HG03442 (cell line): ENCODE data around the gene CD74.
A peak's percentile ranks its signal among the peaks of the same experiment; 100 is the strongest.
"Not testable (repeated sequence)": the region's sequence is repeated elsewhere in the genome, so short reads cannot be mapped to it uniquely, and the experiment has no call there.

ENCODE experiments used
- ATAC-seq: cut with Tn5 transposase; IDR thresholded peaks from one replicate; pipeline ENCODE4 v1.9.1; 2021; ENCODE audit warnings: mild to moderate bottlenecking, moderate library complexity; ENCODE audit not compliant: unreplicated experiment

The CD74 gene

DNA sequence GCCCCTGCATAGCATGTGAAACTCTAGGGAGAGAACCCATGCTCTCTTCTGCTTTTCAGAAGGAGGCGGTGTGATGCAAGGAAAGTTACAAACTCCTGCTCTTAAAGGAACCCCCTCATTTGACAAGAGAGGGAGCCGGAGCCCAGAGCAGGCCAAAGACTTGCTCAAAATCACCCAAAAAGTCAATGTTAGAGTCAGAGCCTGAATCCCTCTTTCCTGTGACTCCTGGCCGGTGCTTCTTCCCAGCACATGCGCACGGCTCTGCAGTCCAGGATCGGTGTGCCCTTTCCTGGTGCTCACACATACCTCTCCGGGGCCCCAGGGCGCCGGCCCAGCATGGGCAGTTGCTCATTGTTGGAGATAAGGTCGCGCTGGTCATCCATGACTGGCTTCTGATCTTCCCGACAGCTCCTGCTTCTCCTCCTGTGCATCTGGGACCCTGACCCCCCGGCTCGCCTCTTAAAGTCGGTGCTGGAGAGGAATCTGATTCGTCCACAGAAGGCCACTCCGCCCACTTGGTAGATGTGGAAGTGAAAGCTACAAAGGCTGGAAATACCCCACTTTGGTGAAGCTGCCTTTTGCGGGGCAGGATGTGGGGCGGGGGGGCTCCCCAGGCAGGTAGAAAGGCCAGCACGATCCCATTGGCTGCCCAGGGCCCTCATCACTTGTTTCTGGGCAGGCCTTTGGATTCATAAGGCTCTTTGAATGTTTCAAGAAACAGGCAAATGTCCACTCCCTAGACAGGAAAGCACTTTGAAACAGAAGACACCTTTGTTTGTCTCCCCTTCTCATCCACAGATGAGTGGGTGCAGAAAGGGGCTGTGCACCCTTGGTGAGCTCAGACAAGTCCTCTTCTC lies at the start of gene CD74:
CD74 (minus strand) TSS at position 592 of the 857 bp plus-strand sequence; CDS start at position 431, 161 bp downstream.
- peak; percentile 74 for ATAC-seq

DNA sequence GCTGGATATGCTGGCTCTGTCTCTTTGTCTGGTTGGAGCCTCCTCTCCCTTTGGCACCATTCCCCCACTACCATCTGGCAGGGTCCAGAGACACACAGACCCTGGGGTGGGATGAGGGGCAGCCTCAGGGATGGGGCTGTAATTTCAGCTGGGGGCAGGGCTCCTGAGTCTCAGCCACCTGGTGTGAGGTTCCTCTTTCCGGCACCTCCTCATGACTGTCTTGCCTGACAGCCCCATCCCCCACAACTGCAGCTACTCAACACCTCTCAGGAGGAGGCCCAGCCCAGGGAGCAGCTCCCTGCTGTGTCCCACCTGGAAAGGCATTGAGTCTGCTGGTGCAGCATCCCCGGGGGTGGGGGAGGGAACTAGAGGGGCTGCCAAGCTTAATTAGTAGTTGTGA lies 48.5 kb upstream of the CD74 start:
- ATAC-seq, result peak; percentile 76

DNA sequence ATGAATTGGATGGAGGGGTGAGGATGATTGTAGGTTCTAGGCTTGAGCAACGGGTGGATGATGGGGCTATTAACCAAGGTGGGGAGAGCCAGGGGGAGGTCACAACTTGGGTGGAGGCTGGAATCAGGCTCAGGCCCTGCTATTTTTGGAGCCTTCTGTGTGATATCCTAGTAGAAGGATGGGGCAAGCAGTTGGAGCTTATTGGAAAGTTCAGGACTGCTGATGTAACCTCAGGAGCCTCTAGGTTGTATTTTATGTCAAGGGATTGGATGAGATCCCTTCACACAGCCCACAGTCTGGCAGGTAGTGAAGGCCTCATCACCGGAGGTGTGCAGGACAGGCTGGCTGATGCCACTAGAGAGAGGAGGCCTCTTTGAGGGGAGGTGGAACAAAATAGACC lies 48.1 kb upstream of the CD74 start:
- no peak for ATAC-seq

DNA sequence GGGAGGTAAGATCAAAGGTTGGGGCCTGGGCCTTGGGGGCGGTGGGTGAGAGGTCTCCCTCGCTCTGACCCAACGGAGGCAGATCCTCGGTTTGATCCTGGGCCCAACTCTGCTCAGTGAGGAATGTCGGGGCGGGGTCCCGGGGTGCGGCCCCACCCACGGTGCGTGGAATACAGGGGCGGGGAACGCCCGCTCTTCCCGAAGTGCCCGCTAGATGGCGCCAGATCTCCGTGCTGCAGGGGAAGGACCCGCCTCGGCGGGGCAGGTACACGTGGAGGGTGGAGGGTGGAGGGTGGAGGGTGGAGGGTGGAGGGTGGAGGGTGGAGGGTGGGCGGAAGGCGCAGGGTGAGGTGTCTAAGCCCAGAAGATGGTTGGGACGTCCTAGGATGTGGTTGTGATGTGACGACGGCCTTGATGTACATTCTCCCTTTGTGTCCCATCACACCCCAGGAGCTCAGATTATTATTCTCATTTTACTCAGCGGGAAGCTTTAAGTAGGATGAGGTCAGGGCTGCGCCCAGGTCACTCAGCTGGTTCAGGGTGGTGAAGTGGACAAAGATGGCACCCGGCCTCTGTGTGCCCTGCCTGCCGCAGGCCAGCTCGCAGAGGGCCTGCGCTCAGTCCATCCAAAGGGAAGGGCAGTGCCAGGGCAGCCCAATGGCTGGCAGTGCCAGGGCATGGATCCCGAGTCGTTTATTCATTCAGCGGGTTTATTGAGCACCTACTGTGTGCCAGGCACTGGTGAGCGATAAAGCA lies 46.3 kb upstream of the CD74 start:
- peak; percentile 44 for ATAC-seq

DNA sequence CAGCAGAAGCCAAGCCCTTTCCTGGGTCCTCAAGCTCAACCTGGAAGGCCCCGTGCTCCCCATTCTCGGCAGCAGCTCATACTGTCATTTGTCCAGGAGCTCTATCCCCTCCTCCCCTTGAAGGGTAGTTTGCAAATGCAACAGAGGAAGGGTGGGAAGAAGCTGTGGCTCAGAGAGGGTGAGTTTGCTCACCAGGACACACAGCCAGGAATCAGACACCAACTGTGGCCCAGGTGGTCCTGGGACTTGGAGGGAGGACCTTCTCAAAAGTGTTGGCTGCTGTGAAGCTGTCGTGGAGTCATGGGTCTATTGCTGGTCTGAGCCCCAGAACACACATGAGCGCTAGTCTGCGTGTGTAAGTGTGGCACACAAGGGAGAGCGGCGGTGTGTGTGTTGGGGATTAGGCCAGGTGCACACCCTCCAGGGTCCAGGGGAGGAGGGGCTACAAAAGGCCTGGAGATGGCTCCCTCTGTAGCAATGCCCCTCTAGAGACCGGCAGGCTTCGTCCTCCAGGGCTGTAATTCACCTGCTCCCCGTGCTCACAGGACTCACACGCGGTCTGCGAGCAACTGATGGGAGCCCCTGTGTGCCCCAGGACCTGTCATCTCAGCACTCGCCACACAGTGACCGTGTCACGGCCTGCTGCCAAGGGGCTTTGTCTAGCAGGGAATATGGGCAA lies 45.0 kb upstream of the CD74 start:
- no peak for ATAC-seq

DNA sequence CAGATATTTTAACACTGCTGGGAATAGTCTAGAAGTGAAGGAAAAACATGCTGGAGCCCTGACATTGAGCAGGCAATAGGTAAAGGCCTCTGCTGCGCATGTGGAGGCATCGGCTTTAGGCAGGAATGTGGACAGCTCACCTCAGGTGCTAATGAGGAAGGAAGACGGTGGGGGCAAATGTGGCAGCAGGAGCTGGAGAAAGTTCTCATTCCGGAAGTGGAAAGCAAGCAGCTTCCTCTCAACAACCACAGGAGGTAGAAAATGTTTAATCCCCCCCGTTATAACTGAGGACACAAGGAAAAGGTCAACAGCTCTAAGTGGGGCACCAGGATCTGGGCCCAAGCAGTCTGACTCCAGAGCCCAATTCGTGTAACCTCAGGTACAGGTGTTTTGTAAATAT lies 44.4 kb upstream of the CD74 start:
- no peak for ATAC-seq

DNA sequence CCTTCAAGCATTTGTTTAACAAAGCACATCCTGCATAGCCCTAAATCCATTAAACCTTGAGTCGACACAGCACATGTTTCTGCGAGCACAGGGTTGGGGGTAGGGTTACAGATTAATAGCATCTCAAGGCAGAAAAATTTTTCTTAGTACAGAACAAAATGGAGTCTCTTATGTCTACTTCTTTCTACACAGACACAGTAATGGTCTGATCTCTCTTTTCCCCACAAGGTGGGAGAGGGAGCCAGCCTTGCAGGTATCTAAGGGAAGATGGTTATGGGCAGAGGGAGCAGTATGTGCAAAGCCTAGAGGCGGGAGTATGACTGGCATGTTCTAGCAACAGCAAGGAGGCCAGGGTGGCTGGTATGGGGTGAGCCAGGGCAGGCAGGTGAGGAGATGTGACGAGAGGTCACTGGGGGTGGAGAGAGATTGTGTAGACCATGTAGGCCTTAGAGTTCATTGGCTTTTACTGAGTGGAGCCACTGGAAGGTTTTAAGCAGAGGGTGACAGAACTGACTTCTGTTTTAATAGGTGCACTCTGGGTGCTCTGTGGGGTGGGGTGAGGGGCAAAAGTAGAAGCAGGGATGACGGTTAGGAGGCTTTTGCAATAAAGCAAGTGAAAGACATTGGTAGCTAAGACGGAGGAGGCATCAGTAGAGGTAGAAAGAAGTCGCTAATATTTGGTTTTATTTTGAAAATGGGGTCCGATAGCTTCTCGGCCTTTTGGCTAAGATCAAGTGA lies 42.0 kb upstream of the CD74 start:
- no peak for ATAC-seq

DNA sequence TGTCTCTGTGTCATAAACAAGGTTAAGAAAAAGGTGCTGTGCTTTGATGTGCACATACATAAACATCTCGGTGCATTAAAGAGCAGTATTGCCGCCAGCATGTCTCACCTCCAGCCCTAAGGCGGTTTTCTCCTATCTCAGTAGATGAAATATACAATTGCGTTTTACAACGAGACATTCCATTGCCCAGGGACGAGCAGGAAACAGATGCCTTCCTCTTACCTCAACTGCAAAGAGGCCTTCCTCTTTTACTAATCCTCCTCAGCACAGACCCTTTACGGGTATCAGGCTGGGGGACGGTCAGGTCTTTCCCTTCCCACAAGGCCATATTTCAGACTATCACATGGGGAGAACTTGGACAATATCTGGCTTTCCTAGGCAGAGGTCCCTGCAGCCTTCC lies 41.3 kb upstream of the CD74 start:
- ATAC-seq, result not testable (repeated sequence)

DNA sequence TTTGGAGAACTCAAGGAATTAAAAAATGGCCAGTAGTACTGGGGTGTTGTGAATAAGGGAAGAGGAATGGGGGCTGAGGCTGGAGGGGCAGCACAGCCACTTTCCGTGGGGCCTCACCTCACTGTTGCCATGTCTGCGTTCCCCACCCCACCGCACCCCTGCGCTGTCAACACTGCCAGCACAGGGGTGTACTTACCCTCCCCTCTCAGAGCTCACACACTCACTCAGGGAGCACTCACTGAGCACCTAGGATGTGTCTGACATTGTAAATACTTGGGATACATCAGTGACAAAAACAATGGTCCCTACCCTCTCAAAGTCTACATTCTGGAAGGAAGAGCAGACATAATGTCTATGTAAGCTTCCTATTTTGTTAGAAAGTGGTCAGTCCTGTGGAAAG lies 40.2 kb upstream of the CD74 start:
- no peak for ATAC-seq

DNA sequence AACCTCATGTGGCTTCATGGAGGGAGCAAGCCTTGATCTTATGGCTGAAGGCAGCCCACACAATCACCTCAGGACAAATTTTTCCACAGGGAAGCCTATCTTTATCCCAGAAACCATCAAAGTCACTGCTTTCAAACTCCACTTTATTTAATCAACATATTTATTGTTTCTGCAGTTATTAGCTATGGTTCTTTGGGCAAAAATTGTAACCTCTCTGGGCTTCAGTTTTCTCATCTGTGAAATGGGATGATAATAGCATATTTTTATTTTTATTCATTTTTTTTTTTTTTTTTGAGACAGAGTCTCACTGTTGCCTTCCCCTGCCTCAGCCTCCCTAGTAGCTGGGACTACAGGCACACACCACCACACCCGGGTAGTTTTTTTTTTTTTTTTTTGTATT lies 38.9 kb upstream of the CD74 start:
- ATAC-seq, result no peak

DNA sequence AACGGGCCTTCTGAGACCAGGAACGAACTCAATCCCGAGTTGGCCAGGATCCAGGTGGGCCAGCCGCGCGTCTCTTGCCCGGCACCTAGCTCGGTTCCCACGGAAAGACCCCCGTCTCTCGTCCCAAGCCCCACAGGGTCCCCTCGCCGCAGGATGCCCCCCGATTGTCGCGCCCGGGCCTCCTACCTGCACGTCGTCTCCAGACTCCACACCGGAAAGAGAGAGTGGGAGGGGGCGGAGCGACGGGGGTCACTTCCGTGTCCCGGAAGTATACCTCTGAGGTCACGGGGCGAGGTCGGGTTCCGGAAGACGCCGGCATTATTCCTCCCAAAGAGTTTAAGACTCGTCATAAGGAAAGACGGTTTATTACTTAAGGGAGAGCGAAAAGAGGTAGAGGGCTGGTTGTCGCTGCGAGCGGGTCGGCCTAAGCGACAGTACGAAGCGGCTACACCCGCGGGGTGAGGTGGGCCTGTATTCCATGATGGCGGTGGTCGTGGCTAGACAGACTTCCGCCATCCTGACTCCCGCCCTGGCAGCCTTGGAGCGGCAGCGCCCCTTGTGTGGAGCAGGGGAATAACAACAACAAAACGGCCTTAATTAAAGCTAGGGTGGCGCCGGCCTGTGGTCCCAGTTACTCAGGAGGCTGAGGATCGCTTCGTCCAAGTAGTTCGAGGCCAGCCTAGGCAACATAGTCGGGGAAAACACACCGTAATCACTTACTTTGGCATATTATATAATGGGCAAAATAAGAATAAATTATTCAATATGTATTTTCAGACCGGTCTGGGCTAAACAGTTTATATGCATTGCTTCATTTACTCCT lies 37.0 kb upstream of the CD74 start, which contains the start of gene RPS14:
RPS14 (minus strand) TSS at position 223 of the 823 bp plus-strand sequence. CDS start 2,006 bp downstream, outside the sequence.
- peak; percentile 88 for ATAC-seq

DNA sequence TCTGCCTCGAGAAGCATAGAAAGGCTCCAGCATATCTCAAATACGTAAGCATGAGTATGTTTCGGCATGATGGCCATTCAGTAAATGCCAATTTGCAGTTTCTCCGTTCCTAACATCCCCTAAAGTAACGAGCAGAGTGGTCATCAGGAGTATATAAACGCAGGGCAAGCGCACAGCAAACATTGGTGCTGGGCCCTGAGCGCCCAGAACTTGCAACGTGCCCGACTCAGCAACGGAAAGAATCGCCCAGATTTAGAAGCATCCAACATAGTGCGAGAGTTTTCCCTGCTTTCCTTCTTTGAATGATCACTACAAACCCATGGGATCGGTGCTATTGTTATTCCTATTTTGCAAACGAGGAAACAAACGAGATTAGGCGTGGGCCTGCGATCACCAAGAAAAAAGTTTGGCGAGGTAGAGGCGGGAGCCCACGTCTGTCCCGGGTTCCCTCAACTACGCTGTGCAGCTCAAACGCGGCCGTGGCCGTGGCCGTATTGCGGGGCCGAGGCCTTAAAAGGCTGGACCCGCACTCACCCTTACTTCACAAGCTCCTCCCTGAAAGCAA lies 36.3 kb upstream of the CD74 start:
- ATAC-seq, result no peak

DNA sequence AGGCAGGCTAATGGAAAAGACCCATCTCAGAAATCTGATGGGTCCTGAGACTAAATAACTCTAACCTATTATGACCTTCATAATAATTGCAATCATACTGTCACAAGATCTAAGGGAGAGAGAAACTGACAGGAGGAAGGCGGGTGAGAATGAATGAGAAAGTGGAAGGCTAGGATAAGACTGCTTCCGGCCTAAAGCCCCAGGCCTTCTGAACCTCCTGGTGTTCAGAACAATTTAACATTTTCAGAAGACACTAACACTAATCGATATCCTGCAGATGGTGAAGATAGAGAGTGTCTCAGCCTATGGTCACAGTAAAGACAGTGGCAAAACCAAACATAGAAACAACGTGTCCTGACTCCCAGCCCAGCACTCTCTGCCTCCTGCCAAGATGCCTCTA lies 35.6 kb upstream of the CD74 start:
- ATAC-seq, result no peak

DNA sequence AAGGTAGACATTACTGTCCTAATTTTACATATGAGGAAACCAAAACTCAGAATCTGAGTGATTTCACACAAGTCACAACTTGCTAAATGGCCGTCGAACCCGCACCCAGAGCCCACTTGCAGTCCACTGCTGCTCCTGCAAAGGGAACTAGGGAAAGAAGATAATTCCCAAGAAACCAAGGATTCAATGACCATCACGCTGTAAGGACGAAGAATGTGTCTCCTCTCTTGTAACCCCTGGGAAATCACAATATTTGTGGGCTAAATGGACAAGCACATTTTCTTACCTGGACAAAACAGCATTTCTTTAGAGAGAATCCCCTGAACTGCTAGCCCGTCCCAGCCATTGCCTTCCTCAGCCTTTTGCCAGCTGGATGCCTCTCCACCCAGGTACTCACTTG lies 34.5 kb upstream of the CD74 start:
- no peak for ATAC-seq

DNA sequence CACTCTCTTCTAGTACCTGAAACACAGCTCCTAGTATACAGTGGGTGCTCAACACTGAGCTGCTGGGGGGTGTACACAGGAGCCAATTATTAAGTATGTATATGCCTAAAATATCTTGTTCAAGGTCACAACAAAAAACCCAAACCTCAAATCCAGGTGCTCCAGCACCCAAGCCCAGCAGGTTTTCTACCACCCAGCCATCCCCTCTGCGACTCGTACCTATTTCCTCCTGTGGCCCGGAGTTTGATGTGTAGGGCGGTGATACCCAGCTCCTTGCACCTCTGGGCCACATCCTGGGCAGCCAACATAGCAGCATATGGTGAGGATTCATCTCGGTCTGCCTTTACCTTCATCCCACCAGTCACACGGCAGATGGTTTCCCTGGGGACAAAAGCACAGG lies 33.9 kb upstream of the CD74 start:
- no peak for ATAC-seq

DNA sequence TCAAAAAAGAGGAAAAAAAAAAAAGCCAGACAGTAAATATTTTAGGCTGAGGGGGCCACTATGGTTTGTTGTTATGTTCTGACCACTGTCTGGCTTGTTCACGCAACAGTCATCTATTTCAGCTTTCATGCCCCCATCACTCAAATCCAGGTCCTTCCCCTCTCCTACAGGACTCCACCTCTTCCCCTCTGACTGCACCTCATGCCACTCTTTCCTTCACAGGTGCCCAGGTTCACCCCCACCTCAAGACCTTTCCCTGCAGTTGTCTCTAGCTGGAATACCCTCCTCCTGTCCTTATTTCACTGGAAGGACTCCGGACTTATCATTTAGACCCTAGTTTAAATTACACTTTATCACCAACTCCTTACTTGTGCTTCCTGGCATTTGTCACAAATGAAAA lies 33.4 kb upstream of the CD74 start:
- ATAC-seq, result no peak

DNA sequence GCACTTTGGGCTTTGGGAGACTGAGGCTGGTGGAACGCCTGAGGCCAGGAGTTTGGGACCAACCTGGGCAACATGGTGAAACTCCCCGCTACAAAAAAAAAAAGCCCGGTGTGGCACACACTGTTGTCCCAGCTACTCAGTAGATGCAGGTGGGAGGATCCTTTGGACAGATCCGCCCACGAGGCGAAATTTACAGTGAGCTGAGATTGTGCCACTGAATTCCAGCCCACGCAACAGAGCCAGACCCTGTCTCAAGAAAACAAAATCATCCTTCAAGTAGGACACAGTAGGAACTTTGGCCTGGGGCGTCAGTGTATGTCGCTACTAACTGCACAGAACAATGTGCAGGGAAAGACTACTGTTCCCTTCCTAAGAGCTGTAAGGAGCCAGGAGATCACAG lies 32.1 kb upstream of the CD74 start:
- ATAC-seq, result no peak

DNA sequence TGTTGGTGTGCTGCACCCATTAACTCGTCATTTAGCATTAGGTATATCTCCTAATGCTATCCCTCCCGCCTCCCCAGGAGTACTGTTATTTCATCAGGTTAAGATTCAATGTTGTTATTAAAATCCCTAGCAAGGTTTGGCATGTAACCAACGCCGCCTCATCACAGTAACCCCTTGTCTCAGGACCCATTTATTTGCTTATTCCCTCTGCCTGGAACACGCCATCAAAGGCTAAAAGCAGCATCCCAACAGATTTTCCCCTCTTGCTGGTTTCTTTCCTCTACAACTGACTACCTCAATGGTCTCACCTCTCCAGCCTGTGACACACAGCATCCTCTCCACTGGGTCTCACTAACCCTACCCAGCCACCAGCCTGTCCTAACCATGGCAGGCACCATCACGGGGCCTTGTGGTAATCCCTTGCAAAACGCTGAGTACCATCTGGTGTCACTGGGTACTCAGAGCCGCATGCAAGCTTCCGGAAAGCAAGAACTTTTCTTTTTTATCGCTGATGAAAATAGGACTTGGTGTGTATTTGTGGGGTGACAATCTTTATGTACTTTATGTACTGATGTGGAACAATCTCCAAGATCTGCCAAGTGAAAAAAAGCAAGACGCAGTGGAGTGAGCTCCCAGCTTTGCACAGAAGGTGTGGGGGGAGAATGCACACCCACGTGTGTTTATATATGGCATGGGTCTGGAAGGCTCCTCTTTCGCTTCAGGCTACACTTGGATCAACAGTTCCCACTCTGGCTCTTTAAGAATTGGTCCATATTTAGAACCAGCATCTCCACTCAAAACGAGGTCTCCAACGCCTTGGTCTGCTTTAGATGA lies 30.7 kb upstream of the CD74 start:
- ATAC-seq, result no peak

DNA sequence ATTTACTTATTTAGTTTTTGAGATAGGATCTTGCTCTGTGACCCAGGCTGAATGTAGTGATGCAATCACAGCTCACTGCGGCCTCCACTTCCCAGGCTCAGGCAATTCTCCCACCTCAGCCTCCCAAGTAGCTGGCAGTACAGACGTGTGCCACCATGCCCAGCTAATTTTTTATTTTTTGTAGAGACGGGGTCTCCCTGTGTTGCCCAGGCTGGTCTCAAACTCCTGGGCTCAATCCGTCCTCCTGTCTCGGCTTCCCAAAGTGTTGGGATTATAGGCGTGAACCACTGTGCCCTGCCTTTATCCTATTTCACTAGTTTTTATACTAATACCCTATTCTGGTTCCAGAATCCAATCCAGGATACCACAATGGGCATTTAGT lies 30.0 kb upstream of the CD74 start:
- no peak for ATAC-seq
